Mucosa of rectum (tissue), 2 donors: ENCODE measurements around the gene RPTOR.

ENCODE experiments used
- H3K27ac ChIP-seq, 2 donors: one replicate each; pipeline ENCODE4 v1.7.0; 2013; ENCODE audit warnings: inconsistent platforms in 2 of 2, low read depth in 2 of 2, low read length in 2 of 2
- H3K27me3 ChIP-seq, 2 donors: one replicate each; pipeline ENCODE4 v1.7.0; 2013; ENCODE audit warnings: low read length in 2 of 2; ENCODE audit not compliant: control insufficient read depth in 2 of 2, insufficient read depth in 2 of 2
- H3K36me3 ChIP-seq, 2 donors: one replicate each; pipeline ENCODE4 v1.7.0; 2013; ENCODE audit warnings: low read length in 2 of 2; ENCODE audit not compliant: control insufficient read depth in 2 of 2, insufficient read depth in 2 of 2
- H3K4me1 ChIP-seq, 2 donors: one replicate each; pipeline ENCODE4 v1.7.0; 2013; ENCODE audit warnings: low read length in 2 of 2, mild to moderate bottlenecking in 1 of 2; ENCODE audit not compliant: control insufficient read depth in 2 of 2, insufficient read depth in 2 of 2
- H3K4me3 ChIP-seq, 2 donors: one replicate each; pipeline ENCODE4 v1.7.0; 2013; ENCODE audit warnings: low read length in 2 of 2
- H3K9ac ChIP-seq, 2 donors: one replicate each; pipeline ENCODE4 v1.7.0; 2013; ENCODE audit warnings: low read length in 2 of 2, low read depth in 1 of 2, mild to moderate bottlenecking in 1 of 2
- H3K9me3 ChIP-seq, 2 donors: one replicate each; pipeline ENCODE4 v1.7.0; 2013; ENCODE audit warnings: low read length in 2 of 2; ENCODE audit not compliant: control insufficient read depth in 2 of 2
- donor health status: healthy.
- donor health status: Normal muscosa, but diverticular disease.

Gene RPTOR

DNA sequence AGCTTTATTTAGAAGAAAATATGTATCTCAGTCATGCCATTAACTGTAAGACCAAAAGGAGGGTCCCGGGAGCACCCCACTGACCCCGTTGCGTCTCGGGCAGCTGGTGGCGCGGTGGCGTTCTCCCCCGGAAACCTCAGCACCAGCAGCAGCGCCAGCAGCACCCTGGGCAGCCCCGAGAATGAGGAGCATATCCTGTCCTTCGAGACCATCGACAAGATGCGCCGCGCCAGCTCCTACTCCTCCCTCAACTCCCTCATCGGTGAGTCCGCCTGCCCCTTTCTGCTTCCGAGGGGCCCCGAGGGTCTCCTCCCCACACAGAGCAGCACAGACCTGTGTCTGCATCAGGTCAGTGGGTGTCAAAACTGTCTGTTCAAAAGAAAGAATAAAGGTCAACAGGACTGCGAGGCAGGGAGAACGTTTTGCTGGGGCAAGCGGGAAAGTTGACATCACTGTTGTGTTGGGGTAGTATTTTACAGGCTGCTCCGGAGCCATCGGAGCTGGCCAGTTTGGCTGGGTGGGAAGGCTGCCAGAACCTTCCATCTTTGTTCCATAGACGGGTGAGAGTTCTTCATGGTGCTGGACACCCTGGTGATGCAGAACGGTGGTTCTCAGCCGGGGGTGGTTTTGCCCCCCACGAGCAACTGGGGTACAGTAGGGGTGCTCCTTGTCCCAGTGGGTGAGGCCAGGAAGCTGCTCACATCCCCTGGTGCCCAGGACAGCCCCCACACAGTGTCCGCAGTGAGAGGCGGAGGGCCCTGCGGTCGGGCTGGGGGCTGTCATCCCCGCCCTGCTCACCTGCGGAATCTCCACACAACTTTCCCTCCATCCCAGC, 349.2 kb downstream of the RPTOR start:
- peaks cover 16 to 20% of the 10 kb centered on the region in 2 donors for H3K36me3 ChIP-seq
- H3K27me3 ChIP-seq: no peaks in the 10 kb centered on the region
- H3K4me3 ChIP-seq: no peak overlapping the region
- H3K9me3 ChIP-seq: no peaks in the 10 kb centered on the region
- H3K4me1 ChIP-seq: peaks cover 0 to 12% of the 10 kb centered on the region in 2 donors
- no peak overlapping the region for H3K9ac ChIP-seq
- H3K27ac ChIP-seq: no peak overlapping the region

DNA sequence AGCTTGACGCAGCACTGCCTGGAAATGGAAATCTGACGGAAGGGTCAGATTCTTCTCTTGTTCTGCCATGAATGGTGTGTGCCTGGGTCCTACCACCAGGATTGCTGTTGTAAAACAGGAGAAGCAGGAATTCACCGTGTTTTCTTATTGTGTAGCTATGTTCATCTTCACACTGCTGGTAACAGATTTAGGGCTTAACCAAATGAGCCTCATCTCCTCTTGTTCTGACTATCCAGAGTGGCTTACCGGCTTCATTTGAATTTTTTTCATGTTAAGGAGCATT, 349.7 kb downstream of the RPTOR start:
- Histone ChIP-seq H3K9ac (no peak overlapping the region), H3K27ac (no peak overlapping the region), H3K9me3 (no peaks in the 10 kb centered on the region), H3K4me3 (no peak overlapping the region), H3K4me1 (peaks cover 0 to 14% of the 10 kb centered on the region in 2 donors), H3K27me3 (no peaks in the 10 kb centered on the region), H3K36me3 (peaks cover 13 to 20% of the 10 kb centered on the region in 2 donors)

DNA sequence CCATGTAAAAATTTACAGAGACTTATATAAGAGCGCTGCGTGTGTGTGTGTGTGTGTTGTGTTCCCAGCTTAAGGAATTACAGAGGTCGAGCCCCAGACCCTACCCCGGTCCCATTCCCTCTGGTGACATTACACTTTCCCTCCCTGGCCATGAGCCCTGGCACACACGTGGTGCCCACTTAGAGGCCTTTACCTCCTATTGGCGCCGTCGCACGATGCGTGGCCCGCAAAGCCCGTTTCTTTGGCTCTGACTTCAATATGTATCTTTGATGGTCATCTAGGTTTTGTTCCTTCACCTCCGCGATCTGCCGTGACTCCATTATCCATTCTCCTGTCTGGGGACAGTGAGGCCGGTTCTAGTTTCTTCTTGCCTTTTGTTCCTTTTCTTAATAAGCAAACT, 350.1 kb downstream of the RPTOR start:
- Histone ChIP-seq H3K27ac (no peak overlapping the region), H3K4me1 (peaks cover 0 to 15% of the 10 kb centered on the region in 2 donors), H3K9ac (no peak overlapping the region), H3K36me3 (peaks cover 12 to 20% of the 10 kb centered on the region in 2 donors), H3K9me3 (no peaks in the 10 kb centered on the region), H3K4me3 (no peak overlapping the region), H3K27me3 (no peaks in the 10 kb centered on the region)

DNA sequence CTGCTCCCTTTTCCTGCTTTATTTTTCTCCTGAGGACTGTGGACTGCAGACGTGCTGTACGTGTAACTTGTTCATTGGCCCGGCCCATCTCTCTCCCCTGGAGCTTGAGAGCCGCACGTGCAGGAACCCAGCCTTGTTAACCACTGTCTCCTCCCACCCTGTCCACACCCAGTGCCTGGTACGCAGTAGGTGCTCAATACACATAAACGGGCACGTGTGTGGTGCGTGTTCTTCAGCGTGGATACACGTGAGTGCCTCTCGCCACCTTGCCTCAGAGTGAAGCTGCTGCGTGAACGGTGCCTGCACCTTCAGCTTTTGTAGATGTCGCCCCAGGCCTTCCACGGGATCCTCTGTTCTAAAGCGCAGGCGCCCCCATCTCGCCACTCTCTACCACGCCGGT, 350.7 kb downstream of the RPTOR start:
- no peaks in the 10 kb centered on the region for H3K9me3 ChIP-seq
- H3K4me3 ChIP-seq: no peak overlapping the region
- H3K27ac ChIP-seq: no peak overlapping the region
- peaks cover 0 to 20% of the 10 kb centered on the region in 2 donors for H3K4me1 ChIP-seq
- H3K36me3 ChIP-seq: peaks cover 12 to 20% of the 10 kb centered on the region in 2 donors
- no peak overlapping the region for H3K9ac ChIP-seq
- H3K27me3 ChIP-seq: no peaks in the 10 kb centered on the region

DNA sequence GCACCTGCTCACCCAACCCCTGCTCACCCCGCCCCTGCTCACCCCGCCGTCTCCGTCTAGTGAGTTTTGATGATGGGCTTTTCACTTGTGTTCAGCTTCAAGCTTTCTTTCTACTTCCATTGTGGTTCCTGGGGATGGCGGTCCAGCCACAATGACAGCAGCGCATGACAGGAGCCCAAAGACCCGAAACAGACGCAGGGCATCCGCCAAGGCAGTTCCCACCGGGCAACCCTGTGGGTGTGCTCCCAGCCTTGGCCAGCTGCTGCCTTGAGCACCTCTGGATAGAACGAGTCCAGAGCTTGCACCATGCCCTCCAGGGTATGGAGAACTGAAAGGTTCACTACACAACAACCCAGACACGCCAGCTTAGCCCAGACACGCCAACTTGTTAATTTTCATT, 354.1 kb downstream of the RPTOR start:
- peaks cover 8 to 9% of the 10 kb centered on the region in 2 donors for H3K36me3 ChIP-seq
- no peaks in the 10 kb centered on the region for H3K27me3 ChIP-seq
- no peaks in the 10 kb centered on the region for H3K9me3 ChIP-seq
- no peak overlapping the region for H3K9ac ChIP-seq
- no peak overlapping the region for H3K27ac ChIP-seq
- H3K4me3 ChIP-seq: no peak overlapping the region
- H3K4me1 ChIP-seq: peaks cover 4 to 15% of the 10 kb centered on the region in 2 donors

DNA sequence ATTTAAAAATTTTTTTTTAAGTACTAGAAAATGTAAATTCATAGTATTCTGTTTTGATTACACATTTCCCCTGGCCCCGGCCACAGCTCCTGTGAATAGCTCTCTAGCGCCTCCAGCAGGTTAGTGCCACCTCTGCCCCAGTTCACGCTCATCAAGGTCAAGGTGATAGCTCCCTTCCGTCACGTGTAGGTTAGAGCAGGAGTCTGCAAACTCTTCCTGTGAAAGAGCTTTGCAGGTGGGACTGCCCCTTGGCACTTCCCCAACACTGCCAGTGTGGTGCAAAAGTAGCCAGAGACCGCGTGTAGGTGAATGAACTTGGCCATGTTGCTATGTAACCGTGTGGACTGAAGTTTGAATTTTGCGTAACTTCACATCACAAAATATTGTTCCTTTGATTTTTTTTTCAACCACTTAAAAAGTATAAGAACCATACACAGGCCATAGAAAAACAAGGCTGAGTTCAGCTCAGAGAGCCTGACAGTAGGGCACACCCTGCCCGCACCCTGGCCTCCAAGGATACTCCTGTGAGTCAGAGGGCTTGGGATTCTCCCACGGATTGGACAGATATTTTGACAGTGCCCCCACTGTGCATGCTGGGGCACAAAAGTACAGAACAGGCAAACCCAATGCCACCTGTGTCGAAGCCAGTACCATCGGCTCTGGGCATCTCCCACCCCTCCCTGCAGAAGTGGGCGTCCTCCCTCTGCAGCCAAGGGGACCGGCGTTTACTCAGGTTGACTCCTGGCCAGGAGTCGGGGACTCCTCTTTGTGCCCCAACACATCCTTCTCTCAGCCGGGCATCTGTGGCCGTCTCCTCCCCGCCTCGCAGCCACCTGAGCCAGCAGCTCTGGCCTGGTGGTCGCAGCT, 355.0 kb downstream of the RPTOR start:
- peaks cover 4 to 15% of the 10 kb centered on the region in 2 donors for H3K4me1 ChIP-seq
- H3K9me3 ChIP-seq: no peaks in the 10 kb centered on the region
- H3K9ac ChIP-seq: no peak overlapping the region
- no peak overlapping the region for H3K4me3 ChIP-seq
- H3K36me3 ChIP-seq: peaks cover 2 to 5% of the 10 kb centered on the region in 2 donors
- no peaks in the 10 kb centered on the region for H3K27me3 ChIP-seq
- H3K27ac ChIP-seq: peak overlapping the region in 1 of 2 donors; percentile 52

DNA sequence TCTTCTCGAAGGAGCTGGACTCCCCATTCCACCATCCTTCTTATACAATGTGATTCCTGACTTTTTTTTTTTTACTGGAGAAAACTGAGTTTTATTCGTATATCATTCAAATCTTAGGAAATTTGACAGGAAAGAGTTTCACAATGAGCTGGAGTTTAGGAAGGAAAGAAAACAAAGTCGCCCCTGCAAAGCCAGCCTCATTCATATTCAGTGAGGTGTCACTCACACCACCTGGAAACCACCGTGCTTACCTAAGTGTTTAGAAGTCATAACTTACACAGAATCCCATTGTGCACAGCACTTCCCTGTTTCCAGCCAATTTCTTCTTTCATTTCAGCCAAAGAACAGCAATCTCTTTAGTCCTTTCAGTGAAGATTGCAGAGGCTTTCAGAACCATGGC, 356.7 kb downstream of the RPTOR start:
- H3K9me3 ChIP-seq: no peaks in the 10 kb centered on the region
- H3K4me3 ChIP-seq: no peak overlapping the region
- peak overlapping the region in 1 of 2 donors; percentile 65 for H3K27ac ChIP-seq
- peaks cover 0 to 2% of the 10 kb centered on the region in 2 donors for H3K36me3 ChIP-seq
- no peak overlapping the region for H3K9ac ChIP-seq
- H3K4me1 ChIP-seq: peaks cover 4 to 15% of the 10 kb centered on the region in 2 donors
- H3K27me3 ChIP-seq: no peaks in the 10 kb centered on the region

DNA sequence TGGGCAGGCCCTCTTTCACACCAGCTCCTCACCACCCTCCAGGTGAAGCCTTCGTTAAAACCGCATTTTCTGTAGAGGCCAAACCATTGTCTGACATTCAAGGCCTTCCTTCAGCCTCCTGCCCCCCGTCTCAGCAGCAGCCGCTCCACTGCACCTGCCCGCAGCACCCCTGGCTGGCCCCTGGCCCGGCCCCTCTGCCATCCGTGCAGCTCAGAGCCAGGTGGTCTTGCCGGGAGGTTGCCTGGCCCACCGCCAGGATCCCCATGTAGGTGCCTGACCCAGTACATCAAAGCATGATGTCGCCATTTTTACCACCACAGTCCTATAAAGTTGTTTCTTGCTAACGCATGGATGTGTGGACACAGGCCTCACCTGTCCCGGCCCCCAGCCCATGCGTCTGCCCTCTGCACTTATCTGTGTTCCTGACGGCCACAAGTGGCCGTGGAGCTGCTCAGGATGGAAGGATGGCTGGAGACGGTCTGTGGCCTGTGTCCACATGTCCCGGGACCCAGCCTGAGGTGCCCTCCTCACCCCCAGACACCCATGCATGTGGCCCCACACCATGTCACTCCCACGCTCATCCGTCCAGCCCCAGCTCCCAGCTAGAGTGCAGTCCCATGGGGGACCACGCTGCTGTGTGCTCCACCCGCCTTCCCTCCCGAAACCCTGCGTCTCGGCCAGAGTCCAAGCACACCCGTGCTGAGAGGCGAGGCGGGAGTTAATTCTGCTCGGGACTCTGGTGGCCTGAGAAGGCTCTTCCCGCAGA, 357.7 kb downstream of the RPTOR start:
- H3K4me1 ChIP-seq: peaks cover 4 to 15% of the 10 kb centered on the region in 2 donors
- no peak overlapping the region for H3K27ac ChIP-seq
- H3K36me3 ChIP-seq: peaks cover 0 to 2% of the 10 kb centered on the region in 2 donors
- H3K9ac ChIP-seq: no peak overlapping the region
- no peaks in the 10 kb centered on the region for H3K9me3 ChIP-seq
- H3K27me3 ChIP-seq: no peaks in the 10 kb centered on the region
- no peak overlapping the region for H3K4me3 ChIP-seq

DNA sequence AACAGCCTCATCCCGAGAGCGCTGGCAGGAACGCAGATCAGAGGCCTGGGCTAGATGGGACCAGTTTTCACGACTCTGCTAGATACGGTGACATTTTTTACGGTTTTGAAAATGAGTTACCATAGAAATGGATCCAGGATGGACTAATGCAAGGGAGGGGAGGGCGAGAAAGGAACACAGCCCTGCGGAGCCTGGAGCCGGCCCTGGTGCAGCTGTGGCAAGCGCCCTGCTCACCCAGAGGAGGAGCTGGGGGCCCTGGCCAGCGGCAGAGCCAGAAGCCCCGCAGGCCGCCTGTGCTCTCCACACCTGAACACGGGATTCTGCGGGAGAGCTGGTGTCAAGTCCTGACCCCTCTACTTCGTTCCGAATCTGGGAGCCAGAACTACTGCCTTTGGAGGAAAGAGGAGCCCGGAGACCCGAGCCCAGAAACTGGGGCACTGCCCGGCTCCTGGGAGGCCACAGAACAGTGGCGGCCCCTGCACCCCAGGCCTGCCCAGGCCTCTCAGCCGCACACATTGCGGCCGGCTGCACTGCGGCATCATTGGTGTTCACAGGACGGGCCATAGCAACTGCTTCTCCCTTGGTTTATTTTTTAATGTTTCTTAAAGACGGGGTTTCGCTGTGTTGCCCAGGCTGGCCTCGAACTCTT, 358.4 kb downstream of the RPTOR start:
- no peak overlapping the region for H3K9ac ChIP-seq
- H3K9me3 ChIP-seq: no peaks in the 10 kb centered on the region
- no peaks in the 10 kb centered on the region for H3K27me3 ChIP-seq
- peaks cover 4 to 15% of the 10 kb centered on the region in 2 donors for H3K4me1 ChIP-seq
- no peak overlapping the region for H3K27ac ChIP-seq
- peaks cover 0 to 2% of the 10 kb centered on the region in 2 donors for H3K36me3 ChIP-seq
- H3K4me3 ChIP-seq: no peak overlapping the region
